ENCODE measurements around the gene HBG1. TPM values are rescaled to one million over a fixed set of nuclear protein-coding genes. Genes with fewer than 3 reads are reported as not detected.

The HBG1 gene
- polyA plus RNA-seq, 1 experiment = not detected

GRCh38 chr11:5246772-5247471 lies 2.7 kb downstream of the HBG1 start:
- Histone ChIP-seq H3K4me3 (ENCODE audit: low read depth, low read length) (no peak overlapping the region), H3K36me3 (ENCODE audit: control insufficient read depth, insufficient read depth, low read length) (no peaks in the 10 kb centered on the region), H3K27me3 (ENCODE audit: control insufficient read depth, insufficient read depth, low read length) (no peaks in the 10 kb centered on the region)
- ChIA-PET CTCF (interaction anchor here (1.4 kb wide), 1 partner anchor 8 kb away, joined by 3 read pairs; no protein-coding TSS in a partner anchor), POLR2A (no interaction called here)
- DNase-seq (ENCODE audit: low read depth) = no peak
- no peak for TF ChIP-seq CTCF (IDR thresholded peaks at IDR 0.05; ENCODE audit: insufficient read depth, low read depth, low read length)

DNA sequence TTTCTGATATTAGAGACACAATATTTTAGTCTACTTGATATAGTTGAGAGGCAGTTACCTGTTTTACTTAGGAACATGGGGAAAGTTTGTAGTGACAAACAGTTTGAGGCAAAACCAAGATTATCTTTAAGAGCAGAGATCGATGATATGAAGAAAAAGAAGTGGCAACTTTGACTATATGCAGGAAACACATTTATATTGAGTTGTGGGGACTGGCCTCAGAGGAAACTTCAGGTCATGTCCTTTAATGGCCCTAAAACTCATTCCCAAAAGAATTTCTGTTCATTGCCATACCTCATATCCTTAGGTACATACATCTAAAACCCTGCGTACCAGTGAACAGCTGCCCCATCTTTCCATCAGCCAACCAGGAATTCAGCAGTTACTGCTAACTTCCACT lies 4.5 kb downstream of the HBG1 start:
- Histone ChIP-seq H3K4me3 (ENCODE audit: low read depth, low read length) (no peak overlapping the region), H3K36me3 (ENCODE audit: control insufficient read depth, insufficient read depth, low read length) (no peaks in the 10 kb centered on the region), H3K27me3 (ENCODE audit: control insufficient read depth, insufficient read depth, low read length) (no peaks in the 10 kb centered on the region)
- ChIA-PET CTCF (no interaction called here), POLR2A (no interaction called here)
- DNase-seq (ENCODE audit: low read depth) = no peak
- TF ChIP-seq CTCF (IDR thresholded peaks at IDR 0.05; ENCODE audit: insufficient read depth, low read depth, low read length) = no peak

DNA sequence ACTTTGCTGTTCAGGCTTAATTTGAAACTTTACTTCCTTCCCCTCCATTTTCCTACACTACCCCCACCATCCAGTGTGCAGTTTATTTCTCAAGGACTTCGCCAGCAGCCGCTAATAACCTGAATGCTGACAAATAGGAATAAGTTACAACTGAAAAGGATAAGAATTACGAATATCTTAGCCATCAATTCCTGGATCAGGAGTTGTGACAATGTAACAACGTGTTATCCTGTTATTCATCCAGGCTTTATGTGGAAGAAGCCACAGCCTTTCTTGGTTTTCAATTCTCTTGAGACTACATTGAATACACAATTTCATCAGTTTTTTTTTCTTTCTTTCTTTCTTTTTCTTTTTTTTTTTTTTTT lies 5.9 kb downstream of the HBG1 start:
- no peak for DNase-seq (ENCODE audit: low read depth)
- ChIA-PET POLR2A (no interaction called here), CTCF (no interaction called here)
- H3K4me3 ChIP-seq (ENCODE audit: low read depth, low read length) = no peak overlapping the region
- no peaks in the 10 kb centered on the region for H3K27me3 ChIP-seq (ENCODE audit: control insufficient read depth, insufficient read depth, low read length)
- no peak for TF ChIP-seq CTCF (IDR thresholded peaks at IDR 0.05; ENCODE audit: insufficient read depth, low read depth, low read length)
- no peaks in the 10 kb centered on the region for H3K36me3 ChIP-seq (ENCODE audit: control insufficient read depth, insufficient read depth, low read length)

- no peak for TF ChIP-seq CTCF (IDR thresholded peaks at IDR 0.05; ENCODE audit: insufficient read depth, low read depth, low read length)
- no peaks in the 10 kb centered on the region for H3K36me3 ChIP-seq (ENCODE audit: control insufficient read depth, insufficient read depth, low read length)
- ChIA-PET CTCF (no interaction called here), POLR2A (no interaction called here)
- no peak overlapping the region for H3K4me3 ChIP-seq (ENCODE audit: low read depth, low read length)
- no peak for DNase-seq (ENCODE audit: low read depth)
- H3K27me3 ChIP-seq (ENCODE audit: control insufficient read depth, insufficient read depth, low read length) = no peaks in the 10 kb centered on the region
Measured at GRCh38 chr11:5242933-5243815, 6.5 kb downstream of the HBG1 start.

DNA sequence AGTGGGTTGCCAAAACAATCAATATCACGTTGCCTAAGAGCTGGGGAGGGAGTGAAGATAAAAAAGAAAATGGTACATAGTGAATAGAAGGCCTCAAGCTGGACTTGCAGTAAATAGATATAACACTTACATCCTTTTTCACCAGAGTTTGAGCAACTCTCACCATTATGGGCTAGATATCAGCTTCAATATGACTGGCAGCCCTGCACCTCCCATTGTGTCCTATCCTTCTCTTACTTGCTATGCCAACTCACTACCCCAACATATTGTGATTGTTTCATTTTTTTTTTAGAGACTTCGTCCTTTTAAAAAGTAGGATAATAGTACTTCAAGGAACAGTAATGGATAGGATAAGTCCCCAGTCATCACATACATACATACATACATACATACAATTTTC lies 7.4 kb downstream of the HBG1 start:
- CTCF ChIA-PET = interaction anchor here (0.6 kb wide), 1 partner anchor 94 kb away, joined by 3 read pairs; no protein-coding TSS in a partner anchor
- TF ChIP-seq CTCF (IDR thresholded peaks at IDR 0.05; ENCODE audit: insufficient read depth, low read depth, low read length) = no peak
- no peaks in the 10 kb centered on the region for H3K36me3 ChIP-seq (ENCODE audit: control insufficient read depth, insufficient read depth, low read length)
- no peak for DNase-seq (ENCODE audit: low read depth)
- no peak overlapping the region for H3K4me3 ChIP-seq (ENCODE audit: low read depth, low read length)
- H3K27me3 ChIP-seq (ENCODE audit: control insufficient read depth, insufficient read depth, low read length) = no peaks in the 10 kb centered on the region
- POLR2A ChIA-PET = no interaction called here

Data from BJ (cell line).